GM23338 (cell line): ENCODE measurements around the gene PIAS4. TPM values are rescaled to one million over a fixed set of nuclear protein-coding genes. Genes with fewer than 3 reads are reported as not detected.

Source experiments
- EZH2 ChIP-seq: fragments of 200-600 bp; sonication (generic); IDR thresholded peaks from one replicate; pipeline ENCODE4 v1.8.0; 2017; ENCODE audit warnings: antibody characterized with exemption, mild to moderate bottlenecking, low read depth; ENCODE audit not compliant: unreplicated experiment
- EZH2phosphoT487 ChIP-seq: fragments of 200-600 bp; sonication (generic); IDR thresholded peaks from one replicate; pipeline ENCODE4 v1.8.1; 2018; ENCODE audit warnings: antibody characterized with exemption; ENCODE audit not compliant: unreplicated experiment
- JUNB ChIP-seq: IDR thresholded peaks from one replicate; pipeline ENCODE4 v1.6.1; 2016; ENCODE audit warnings: antibody characterized with exemption; ENCODE audit not compliant: unreplicated experiment
- NANOG ChIP-seq: IDR thresholded peaks from 2 replicates; pipeline ENCODE4 v1.6.1; 2016; ENCODE audit warnings: antibody characterized with exemption, borderline replicate concordance
- POLR2AphosphoS5 ChIP-seq: IDR thresholded peaks from 2 replicates; pipeline ENCODE4 v1.6.1; 2016; ENCODE audit warnings: antibody characterized with exemption, low read depth
- STAT1 ChIP-seq: IDR thresholded peaks from one replicate; pipeline ENCODE4 v1.6.1; 2016; ENCODE audit warnings: antibody characterized with exemption; ENCODE audit not compliant: unreplicated experiment
- ZNF114 ChIP-seq: fragments of 250-450 bp; sonication (Bioruptor Pico); IDR thresholded peaks from 2 replicates; pipeline ENCODE4 v1.5.0; 2020; ENCODE audit warnings: mild to moderate bottlenecking, moderate library complexity
- ZNF331 ChIP-seq: fragments of 250-450 bp; sonication (Bioruptor Pico); IDR thresholded peaks from 2 replicates; pipeline ENCODE4 v1.5.0; 2020; ENCODE audit warnings: low read depth, mild to moderate bottlenecking, moderate library complexity
- ZNF462 ChIP-seq: fragments of 250-450 bp; sonication (Bioruptor Pico); IDR thresholded peaks from 2 replicates; pipeline ENCODE4 v1.5.0; 2020; ENCODE audit warnings: mild to moderate bottlenecking, moderate library complexity
- polyA plus RNA-seq: library from polyadenylated mRNA; unstranded; fragments of >200 nt; fragmentation: Nextera tagmentation; extraction: Ambion mirVana; gene quantifications from 2 replicates; pipeline ENCODE4 v1.2.1, GENCODE V29; 2016
- total RNA-seq: library from RNA; depleted of rRNA; stranded (reverse); fragments of >200 nt; shearing (Covaris generic); gene quantifications from 2 replicates; pipeline ENCODE4 v1.2.3, GENCODE V29; 2014
- TF ChIP-seq, protein P1 (sequence below): IDR thresholded peaks from 2 replicates; pipeline ENCODE4 v1.6.1; 2016; ENCODE audit warnings: antibody characterized with exemption

The PIAS4 gene
- total and polyA plus RNA-seq, 2 experiments from 2014 or later, result 17.0 to 48.4 TPM

GRCh38 chr19:4037301-4037949 is 29.9 kb downstream of the PIAS4 start (continued):
- TF ChIP-seq ZNF462 (CRISPR knock-in tag), result no peak
- no peak for TF ChIP-seq ZNF331
- TF ChIP-seq JUNB, result no peak
- TF ChIP-seq ZNF114 (CRISPR knock-in tag), result no peak
- TF ChIP-seq EZH2, result no peak
- no peak for TF ChIP-seq EZH2phosphoT487
- no peak for TF ChIP-seq POLR2AphosphoS5
- no peak for TF ChIP-seq NANOG
- TF ChIP-seq, protein P1, sequence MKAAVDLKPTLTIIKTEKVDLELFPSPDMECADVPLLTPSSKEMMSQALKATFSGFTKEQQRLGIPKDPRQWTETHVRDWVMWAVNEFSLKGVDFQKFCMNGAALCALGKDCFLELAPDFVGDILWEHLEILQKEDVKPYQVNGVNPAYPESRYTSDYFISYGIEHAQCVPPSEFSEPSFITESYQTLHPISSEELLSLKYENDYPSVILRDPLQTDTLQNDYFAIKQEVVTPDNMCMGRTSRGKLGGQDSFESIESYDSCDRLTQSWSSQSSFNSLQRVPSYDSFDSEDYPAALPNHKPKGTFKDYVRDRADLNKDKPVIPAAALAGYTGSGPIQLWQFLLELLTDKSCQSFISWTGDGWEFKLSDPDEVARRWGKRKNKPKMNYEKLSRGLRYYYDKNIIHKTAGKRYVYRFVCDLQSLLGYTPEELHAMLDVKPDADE, result no peak
- TF ChIP-seq STAT1, result no peak
